Measurements from ENCODE around the gene FHDC1. TPM values are rescaled to one million over a fixed set of nuclear protein-coding genes. Genes with fewer than 3 reads are reported as not detected.

Gene FHDC1
- total RNA-seq, 1 experiment from 2014 or later = 19.9 TPM

- Histone ChIP-seq H2BK15ac (ENCODE audit: low read depth, low read length) (no peak overlapping the region), H2BK120ac (ENCODE audit: low read depth, low read length, poor library complexity, severe bottlenecking) (no peak overlapping the region), H2BK20ac (ENCODE audit: low read depth, low read length, poor library complexity, severe bottlenecking) (no peak overlapping the region), H3K9ac (ENCODE audit: extremely low read depth, insufficient read length, low read length) (no peak overlapping the region), H2AK5ac (ENCODE audit: insufficient read length, low read length) (no peak overlapping the region), H3K23me2 (ENCODE audit: insufficient read length, low read depth, low read length, poor library complexity, severe bottlenecking) (no peaks in the 10 kb centered on the region), H3K27ac (ENCODE audit: insufficient read length, low read depth, low read length) (no peak overlapping the region), H3K56ac (ENCODE audit: insufficient read length, low read depth, low read length) (no peak overlapping the region), H3K27me3 (ENCODE audit: insufficient read depth, low read length) (no peaks in the 10 kb centered on the region), H4K5ac (ENCODE audit: insufficient read length, low read depth, low read length) (no peak overlapping the region), H2BK5ac (ENCODE audit: insufficient read length, low read length) (no peak overlapping the region), H4K91ac (ENCODE audit: insufficient read length, low read depth, low read length) (no peak overlapping the region), H3K9me3 (ENCODE audit: control insufficient read depth, low read depth, low read length) (no peaks in the 10 kb centered on the region), H3K4ac (ENCODE audit: low read depth, low read length) (no peak overlapping the region), H2AFZ (ENCODE audit: low read length) (no peak overlapping the region), H3K4me1 (ENCODE audit: insufficient read depth, low read length) (no peaks in the 10 kb centered on the region), H3K23ac (ENCODE audit: insufficient read length, low read depth, low read length) (no peak overlapping the region), H3K79me1 (ENCODE audit: insufficient read depth, low read depth, low read length, poor library complexity, severe bottlenecking) (no peaks in the 10 kb centered on the region), H4K8ac (replicated peaks; ENCODE audit: insufficient read length, low read depth, low read length) (no peak overlapping the region), H3T11ph (ENCODE audit: low read length) (no peak overlapping the region), H3K4me2 (ENCODE audit: insufficient read depth, insufficient read length, low read length) (no peak overlapping the region), H3K14ac (ENCODE audit: insufficient read depth, low read length) (no peak overlapping the region), H3K79me2 (ENCODE audit: insufficient read depth, low read length) (no peaks in the 10 kb centered on the region), H2BK12ac (ENCODE audit: insufficient read length, low read depth, low read length) (no peak overlapping the region), H3K18ac (ENCODE audit: insufficient read length, low read depth, low read length) (no peak overlapping the region), H4K20me1 (ENCODE audit: control insufficient read depth, insufficient read depth, insufficient read length) (no peaks in the 10 kb centered on the region)
- no peaks in the 10 kb centered on the region for H3K36me3 Mint-ChIP-seq (ENCODE audit: insufficient read depth in 1 of 3, low read depth in 3 of 3)
- no CpG with 5 or more reads among the region's 8 CpGs for WGBS (ENCODE audit: extremely low coverage, insufficient read length, low lambda C conversion rate)
- H3K27ac Mint-ChIP-seq = no peak overlapping the region
- H3K9me3 Mint-ChIP-seq = no peaks in the 10 kb centered on the region; a peak in 1 of 5 replicates
- peaks cover 15 to 22% of the 10 kb centered on the region in 2 experiments for H3K4me1 Mint-ChIP-seq
- TF ChIP-seq CTCF (conservative IDR thresholded peaks at IDR 0.05) = no peak
- DNase-seq = no peak
- H3K4me3 Mint-ChIP-seq = no peak overlapping the region
- H3K27me3 Mint-ChIP-seq (ENCODE audit: low read depth) = peaks cover 4% of the 10 kb centered on the region
Measured at GRCh38 chr4:152990471-152991131, 54.5 kb downstream of the FHDC1 start.

Measured in H9 (cell line).